Kidney (tissue), 14 donors: Measurements from ENCODE around the gene MLH3. TPM values are rescaled to one million over a fixed set of nuclear protein-coding genes. Genes with fewer than 3 reads are reported as not detected.

Source experiments
- DNase-seq, 5 donors: peaks; one replicate each; pipeline ENCODE4 v3.0.0-alpha.2; 2013 to 2020
- FAIRE-seq: peaks from 2 replicates; lab custom pipeline; 2012; peaks lifted over from hg19 to GRCh38; lab: Jason Lieb, UNC
- H3K27ac ChIP-seq, 2 donors: one replicate each; pipeline ENCODE4 v1.7.0; 2013; ENCODE audit warnings: low read depth in 2 of 2, low read length in 2 of 2, inconsistent platforms in 1 of 2
- H3K27me3 ChIP-seq: one replicate; pipeline ENCODE4 v1.7.1; 2013; ENCODE audit warnings: low read length, inconsistent platforms; ENCODE audit not compliant: control insufficient read depth, insufficient read depth
- H3K36me3 ChIP-seq, 3 donors: one replicate each; pipeline versions ENCODE4 v1.7.0 to v1.7.1; 2013; ENCODE audit warnings: low read length in 3 of 3, control low read depth in 1 of 3, inconsistent platforms in 1 of 3; ENCODE audit not compliant: insufficient read depth in 3 of 3, control insufficient read depth in 2 of 3
- H3K4me1 ChIP-seq, 3 donors: one replicate each; pipeline versions ENCODE4 v1.7.0 to v1.7.1; 2013; ENCODE audit warnings: low read length in 3 of 3, inconsistent platforms in 1 of 3, low read depth in 1 of 3; ENCODE audit not compliant: control insufficient read depth in 2 of 3, insufficient read depth in 2 of 3
- H3K4me3 ChIP-seq, 3 donors: one replicate each; pipeline versions ENCODE4 v1.7.0 to v1.8.1; 2013; ENCODE audit warnings: low read length in 3 of 3, control low read depth in 1 of 3, inconsistent platforms in 1 of 3
- H3K9ac ChIP-seq, 3 donors: one replicate each; pipeline versions ENCODE4 v1.7.0 to v1.7.1; 2013; ENCODE audit warnings: low read length in 3 of 3, control low read depth in 1 of 3, inconsistent platforms in 1 of 3
- H3K9me3 ChIP-seq, 3 donors: one replicate each; pipeline versions ENCODE4 v1.7.0 to v1.7.1; 2013; ENCODE audit warnings: low read length in 3 of 3, control low read depth in 1 of 3, inconsistent platforms in 1 of 3; ENCODE audit not compliant: control insufficient read depth in 2 of 3, insufficient read depth in 1 of 3
- intact Hi-C: fragments of 100-400 bp; cut with DNase I; formaldehyde crosslinking; loops from one replicate; pipeline ENCODE4 v1.11.1; 2022
- polyA plus RNA-seq: library from polyadenylated mRNA; stranded (reverse); fragments of 350-450 nt; fragmentation: Illumina TruSeq; extraction: RNeasy Lipid Tissue Mini Kit (QIAGEN cat#74804); gene quantifications from one replicate; pipeline ENCODE4 v1.2.3, GENCODE V29; 2014; ENCODE audit warnings: low read depth, low replicate concordance; ENCODE audit not compliant: insufficient read depth
- total RNA-seq: library from RNA; stranded (reverse); fragmentation: NEBNext Ultra II Directional; extraction: Animal tissue kit (Norgen Biotek cat#: 25700); gene quantifications from one replicate; pipeline ENCODE4 v1.2.1, GENCODE V29; 2021
- TF ChIP-seq, protein P1 (sequence below): IDR thresholded peaks from 3 replicates; pipeline ENCODE4 v1.5.1; 2012; ENCODE audit warnings: mild to moderate bottlenecking, moderate library complexity, borderline replicate concordance; ENCODE audit not compliant: insufficient read depth; ENCODE audit errors: extremely low read depth
- donor health status: control.
- donor health status: control.
- donor health status: control.
- donor health status: control.
- donor health status: control.
- donor health status: DM: yes; HTN: yes; CAD: no.
- donor health status: Normal renal cell carcinoma (clear cell type).

MLH3 gene
- total and polyA plus RNA-seq, 2 donors from 2014 or later: 21.7 to 31.2 TPM

DNA sequence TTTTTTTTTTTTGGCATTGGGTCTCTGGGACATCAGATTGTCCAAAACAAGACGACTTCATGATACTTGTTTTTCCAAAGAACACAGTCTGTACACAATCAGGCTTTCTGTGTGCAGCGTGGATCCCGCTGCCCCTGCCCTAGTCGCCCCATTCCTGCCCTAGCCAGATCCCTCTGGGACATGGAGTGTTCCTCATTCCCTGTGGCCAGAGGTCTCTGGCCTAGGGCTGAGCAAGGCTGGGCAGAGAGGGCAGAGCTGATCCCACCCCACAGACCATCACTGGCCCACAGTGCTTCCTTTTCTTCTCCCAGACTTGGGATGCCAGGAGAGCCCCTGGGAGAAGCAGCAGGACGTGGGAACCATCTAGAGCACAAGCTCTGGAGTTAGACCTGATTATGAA lies 69.4 kb downstream of the MLH3 start:
- Histone ChIP-seq H3K4me3 (no peak overlapping the region), H3K36me3 (no peaks in the 10 kb centered on the region), H3K4me1 (peaks cover 0 to 4% (median 0%) of the 10 kb centered on the region in 3 donors), H3K9ac (no peak overlapping the region), H3K27ac (peak overlapping the region in 1 of 2 donors; percentile 55), H3K27me3 (no peaks in the 10 kb centered on the region), H3K9me3 (no peaks in the 10 kb centered on the region)
- DNase-seq (no peak), FAIRE-seq (no peak)
- TF ChIP-seq, protein P1, sequence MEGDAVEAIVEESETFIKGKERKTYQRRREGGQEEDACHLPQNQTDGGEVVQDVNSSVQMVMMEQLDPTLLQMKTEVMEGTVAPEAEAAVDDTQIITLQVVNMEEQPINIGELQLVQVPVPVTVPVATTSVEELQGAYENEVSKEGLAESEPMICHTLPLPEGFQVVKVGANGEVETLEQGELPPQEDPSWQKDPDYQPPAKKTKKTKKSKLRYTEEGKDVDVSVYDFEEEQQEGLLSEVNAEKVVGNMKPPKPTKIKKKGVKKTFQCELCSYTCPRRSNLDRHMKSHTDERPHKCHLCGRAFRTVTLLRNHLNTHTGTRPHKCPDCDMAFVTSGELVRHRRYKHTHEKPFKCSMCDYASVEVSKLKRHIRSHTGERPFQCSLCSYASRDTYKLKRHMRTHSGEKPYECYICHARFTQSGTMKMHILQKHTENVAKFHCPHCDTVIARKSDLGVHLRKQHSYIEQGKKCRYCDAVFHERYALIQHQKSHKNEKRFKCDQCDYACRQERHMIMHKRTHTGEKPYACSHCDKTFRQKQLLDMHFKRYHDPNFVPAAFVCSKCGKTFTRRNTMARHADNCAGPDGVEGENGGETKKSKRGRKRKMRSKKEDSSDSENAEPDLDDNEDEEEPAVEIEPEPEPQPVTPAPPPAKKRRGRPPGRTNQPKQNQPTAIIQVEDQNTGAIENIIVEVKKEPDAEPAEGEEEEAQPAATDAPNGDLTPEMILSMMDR: no peak
- intact Hi-C loops: no loop called here

DNA sequence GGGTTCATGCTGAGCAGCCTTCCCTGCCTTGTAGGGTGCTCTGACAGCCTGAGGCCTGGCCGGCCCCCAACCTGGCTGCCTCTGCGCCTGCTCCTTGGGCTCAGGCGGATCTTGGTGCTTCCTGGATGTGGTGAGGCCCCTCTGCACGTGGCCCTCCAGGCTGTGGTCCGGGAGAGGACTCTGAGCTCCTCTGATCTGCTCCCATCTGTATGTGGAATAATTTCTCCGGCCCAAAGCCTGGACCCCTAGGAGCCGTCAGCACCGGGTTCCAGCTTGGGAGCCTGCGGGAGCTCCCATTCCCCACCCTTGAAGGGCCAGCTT lies 69.8 kb downstream of the MLH3 start:
- DNase-seq: no peak
- H3K9ac ChIP-seq: no peak overlapping the region

DNA sequence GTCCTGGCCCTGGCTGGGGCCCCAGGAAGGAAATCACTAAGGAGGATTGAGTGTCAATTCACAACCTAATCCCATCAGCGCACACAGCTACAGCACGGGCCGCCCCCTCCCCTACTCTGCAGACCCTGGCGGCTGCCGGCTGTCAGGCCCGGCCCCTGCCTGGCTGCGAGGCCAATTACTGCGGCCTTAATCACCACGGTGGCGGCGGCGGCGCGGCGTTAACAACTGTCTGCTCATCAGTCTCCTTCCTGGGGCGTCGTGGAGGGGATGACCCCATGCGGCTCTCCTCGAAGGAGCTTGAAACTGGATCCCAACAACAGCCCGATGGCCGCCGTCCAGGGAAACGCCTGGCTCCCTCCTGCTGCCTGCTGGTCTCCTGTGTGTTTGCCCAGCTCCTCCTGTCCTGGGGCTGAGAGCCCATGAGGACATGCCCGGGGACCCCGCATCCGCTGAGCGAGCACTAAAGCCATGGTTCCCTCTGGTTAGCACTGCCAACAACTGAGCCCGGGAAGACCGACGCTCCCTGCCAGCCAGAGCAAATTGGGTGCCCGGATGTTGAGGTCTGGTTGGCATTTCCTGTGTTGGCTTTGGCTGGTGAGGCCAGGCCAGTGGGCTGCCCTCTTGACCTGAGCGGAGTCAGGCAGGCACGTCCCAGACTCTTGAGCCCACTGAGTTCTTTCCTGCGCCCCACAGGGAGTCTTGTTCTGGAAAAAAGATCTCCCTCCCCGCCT lies 70.4 kb downstream of the MLH3 start:
- peak; percentile 58 to 73 (median 71) for DNase-seq
- H3K4me1 ChIP-seq: peaks cover 0 to 4% (median 0%) of the 10 kb centered on the region in 3 donors
- no peak overlapping the region for H3K9ac ChIP-seq
- TF ChIP-seq, protein P1: no peak
- no peaks in the 10 kb centered on the region for H3K27me3 ChIP-seq
- no peaks in the 10 kb centered on the region for H3K36me3 ChIP-seq
- FAIRE-seq: no peak
- H3K4me3 ChIP-seq: no peak overlapping the region
- H3K9me3 ChIP-seq: no peaks in the 10 kb centered on the region
- intact Hi-C loops: no loop called here
- H3K27ac ChIP-seq: peak overlapping the region in 1 of 2 donors; percentile 22

More for the DNA sequence above, 69.8 kb downstream of the MLH3 start:
- no peak for FAIRE-seq
- no peaks in the 10 kb centered on the region for H3K36me3 ChIP-seq
- no peaks in the 10 kb centered on the region for H3K27me3 ChIP-seq
- intact Hi-C loops: no loop called here
- H3K9me3 ChIP-seq: no peaks in the 10 kb centered on the region
- H3K4me3 ChIP-seq: no peak overlapping the region
- H3K27ac ChIP-seq: peak overlapping the region in 1 of 2 donors; percentile 22
- TF ChIP-seq, protein P1: no peak
- H3K4me1 ChIP-seq: peaks cover 0 to 4% (median 0%) of the 10 kb centered on the region in 3 donors

DNA sequence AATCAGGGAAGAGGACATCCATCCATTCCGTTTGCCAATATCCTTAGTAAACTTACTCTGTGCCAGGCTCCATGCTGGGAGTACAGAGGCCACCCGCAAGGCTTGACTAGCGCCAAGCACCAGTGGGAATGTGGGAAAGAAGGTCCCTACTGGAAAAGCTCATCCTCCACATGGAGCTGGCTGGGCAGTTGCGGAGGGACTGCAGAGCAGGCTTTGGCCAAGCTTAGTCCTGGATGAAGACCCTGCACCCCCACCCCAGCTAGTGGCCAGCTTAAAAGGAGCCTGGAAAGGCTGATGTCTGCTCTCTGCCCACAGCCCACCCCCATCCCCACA lies 70.9 kb downstream of the MLH3 start:
- Histone ChIP-seq H3K9ac (no peak overlapping the region), H3K4me1 (peaks cover 0 to 4% (median 0%) of the 10 kb centered on the region in 3 donors), H3K36me3 (no peaks in the 10 kb centered on the region), H3K4me3 (no peak overlapping the region), H3K27me3 (no peaks in the 10 kb centered on the region), H3K27ac (no peak overlapping the region), H3K9me3 (no peaks in the 10 kb centered on the region)
- FAIRE-seq (no peak), DNase-seq (no peak)
- intact Hi-C loops: no loop called here
- TF ChIP-seq, protein P1: no peak
